K562 (cell line): ENCODE results near the gene TIMP4. TPM values are rescaled to one million over a fixed set of nuclear protein-coding genes. Genes with fewer than 3 reads are reported as not detected.
A peak's percentile ranks its signal among the peaks of the same experiment; 100 is the strongest.

Experiments
- DNMT1 ChIP-seq: fragments of 450-650 bp; IDR thresholded peaks from 2 replicates; pipeline ENCODE4 v1.6.1; 2016; ENCODE audit warnings: antibody characterized with exemption, mild to moderate bottlenecking
- HCFC1 ChIP-seq: IDR thresholded peaks from 2 replicates; pipeline ENCODE4 v1.6.1; 2012; ENCODE audit warnings: low read depth, low read length, improper control_type of control experiment
- JUN ChIP-seq, 2 experiments: sonication (generic) in 1 of 2; formaldehyde crosslinking in 1 of 2; IDR thresholded peaks; 2 replicates each; pipeline versions ENCODE4 v1.6.1 to v1.8.0; 2012 to 2022; ENCODE audit warnings: borderline replicate concordance in 2 of 2, mild to moderate bottlenecking in 2 of 2, improper control_type of control experiment in 1 of 2, low read depth in 1 of 2, low read length in 1 of 2, missing genetic modification reagents in 1 of 2
- MYBL2 ChIP-seq, 2 experiments: fragments of 450-650 bp in 1 of 2; sonication (generic) in 1 of 2; formaldehyde crosslinking in 1 of 2; IDR thresholded peaks; 2 replicates each; pipeline versions ENCODE4 v1.6.1 to v1.8.1; 2017 to 2022; ENCODE audit warnings: borderline replicate concordance in 1 of 2, inconsistent platforms in 1 of 2, low read depth in 1 of 2, mild to moderate bottlenecking in 1 of 2, missing genetic modification reagents in 1 of 2, moderate library complexity in 1 of 2
- MYNN ChIP-seq, 2 experiments: sonication (generic); formaldehyde crosslinking in 1 of 2; IDR thresholded peaks; 2 replicates each; pipeline versions ENCODE4 v1.5.0 to v1.6.1; 2016 to 2020; ENCODE audit warnings: antibody characterized with exemption in 1 of 2, missing genetic modification reagents in 1 of 2
- NCOR1 ChIP-seq: fragments of 450-650 bp; IDR thresholded peaks from 2 replicates; pipeline ENCODE4 v1.6.1; 2016; ENCODE audit warnings: mild to moderate bottlenecking, moderate library complexity
- SETDB1 ChIP-seq: IDR thresholded peaks from one replicate; pipeline ENCODE4 v1.6.1; 2012; ENCODE audit warnings: low read length, control low read depth, inconsistent platforms
- TAF9B ChIP-seq: fragments of 450-650 bp; IDR thresholded peaks from 2 replicates; pipeline ENCODE4 v1.6.1; 2018; ENCODE audit warnings: mild to moderate bottlenecking; ENCODE audit not compliant: partially characterized antibody
- ZNF23 ChIP-seq: fragments of 250-450 bp; sonication (Bioruptor Pico); IDR thresholded peaks from 2 replicates; pipeline ENCODE4 v1.4.0; 2020; ENCODE audit warnings: mild to moderate bottlenecking
- ZNF316 ChIP-seq: fragments of 450-650 bp; IDR thresholded peaks from 2 replicates; pipeline ENCODE4 v1.6.1; 2016
- ZNF668 ChIP-seq: fragments of 250-450 bp; sonication (Bioruptor Pico); IDR thresholded peaks from 2 replicates; pipeline ENCODE4 v1.8.0; 2022; ENCODE audit warnings: mild to moderate bottlenecking, inconsistent platforms
- polyA plus RNA-seq, 8 experiments: library from polyadenylated mRNA; depleted of rRNA in 4 of 8; stranded (reverse) in 5 of 8; unstranded in 3 of 8; fragments of >200 nt; fragmentation: Nextera tagmentation in 2 of 8; fragmentation: Illumina TruSeq in 1 of 8; extraction: Ambion mirVana in 2 of 8; extraction: Trizol in 1 of 8; gene quantifications; 2 replicates each; pipeline versions ENCODE4 v1.2.1 to v1.2.3, GENCODE V29; 2011 to 2014; ENCODE audit warnings: inconsistent platforms in 1 of 8, missing spikeins in 1 of 8
- total RNA-seq, 7 experiments: library from RNA; depleted of rRNA in 6 of 7; stranded (reverse); fragments of >200 nt in 6 of 7; fragmentation: Illumina TruSeq in 2 of 7; extraction: Trizol in 2 of 7; gene quantifications; 2 replicates each; pipeline versions ENCODE4 v1.2.1 to v1.2.3, GENCODE V29; 2011 to 2021; ENCODE audit warnings: low replicate concordance in 1 of 7
- TF ChIP-seq, protein P1 (sequence below): sonication (generic); formaldehyde crosslinking; IDR thresholded peaks from 2 replicates; pipeline ENCODE4 v1.8.0; 2022; ENCODE audit warnings: missing genetic modification reagents, mild to moderate bottlenecking, borderline replicate concordance
- TF ChIP-seq, protein P2 (sequence below): fragments of 250-450 bp; sonication (Bioruptor Pico); IDR thresholded peaks from 2 replicates; pipeline ENCODE4 v1.5.0; 2021; ENCODE audit warnings: mild to moderate bottlenecking, moderate library complexity
- TF ChIP-seq, protein P3 (sequence below), 2 experiments: fragments of 450-650 bp in 1 of 2; sonication (generic) in 1 of 2; formaldehyde crosslinking; conservative IDR thresholded peaks; 2 replicates each; pipeline versions ENCODE4 v1.4.0 to v1.8.1; 2020 to 2022; ENCODE audit warnings: mild to moderate bottlenecking in 1 of 2, missing genetic modification reagents in 1 of 2
- TF ChIP-seq, protein P4 (sequence below), 2 experiments: fragments of 450-650 bp in 1 of 2; IDR thresholded peaks; 2 replicates each; pipeline ENCODE4 v1.6.1; 2011 to 2017; ENCODE audit warnings: low read depth in 2 of 2, antibody characterized with exemption in 1 of 2, borderline replicate concordance in 1 of 2, low read length in 1 of 2, mild to moderate bottlenecking in 1 of 2, mixed read lengths in 1 of 2; ENCODE audit not compliant: control insufficient read depth in 1 of 2
- TF ChIP-seq, protein P5 (sequence below): fragments of 450-650 bp; conservative IDR thresholded peaks from 2 replicates; pipeline ENCODE4 v1.6.1; 2016; ENCODE audit warnings: missing genetic modification characterization, low read depth, mild to moderate bottlenecking, missing compliant biosample characterization, moderate library complexity

Gene TIMP4
- total and polyA plus RNA-seq, 9 of the 15 experiments (the other 6 are each of a cell fraction or from before 2014, with no cell fraction given), result 0.03 to 0.07 TPM; not detected in 7

DNA sequence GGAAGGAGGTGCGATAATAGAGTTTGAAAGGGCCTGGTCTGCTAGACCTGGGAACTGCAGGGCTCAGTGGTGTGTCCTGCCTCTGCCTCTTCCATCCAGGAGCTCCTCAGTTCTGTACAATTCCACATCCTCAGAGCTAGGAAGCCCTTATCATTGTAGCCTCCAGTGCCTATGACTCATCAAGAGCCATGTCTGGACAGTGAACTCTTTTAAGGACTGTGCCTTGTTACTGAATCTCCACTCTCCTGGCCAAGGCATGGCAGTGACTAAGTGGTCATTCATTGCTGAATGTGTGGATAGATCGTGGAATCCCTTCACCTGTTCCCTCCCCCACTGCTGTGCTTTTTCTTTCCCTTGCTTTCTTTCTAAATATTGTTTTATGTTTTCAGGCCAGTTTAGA is 2.9 kb downstream of the TIMP4 start (continued):
- TF ChIP-seq, protein P1, sequence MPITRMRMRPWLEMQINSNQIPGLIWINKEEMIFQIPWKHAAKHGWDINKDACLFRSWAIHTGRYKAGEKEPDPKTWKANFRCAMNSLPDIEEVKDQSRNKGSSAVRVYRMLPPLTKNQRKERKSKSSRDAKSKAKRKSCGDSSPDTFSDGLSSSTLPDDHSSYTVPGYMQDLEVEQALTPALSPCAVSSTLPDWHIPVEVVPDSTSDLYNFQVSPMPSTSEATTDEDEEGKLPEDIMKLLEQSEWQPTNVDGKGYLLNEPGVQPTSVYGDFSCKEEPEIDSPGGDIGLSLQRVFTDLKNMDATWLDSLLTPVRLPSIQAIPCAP (CRISPR knock-in tag), result no peak
- TF ChIP-seq MYBL2 (IDR thresholded peaks at IDR 0.05; ENCODE audit: low read depth), result no peak
- TF ChIP-seq MYBL2 (CRISPR knock-in tag; IDR thresholded peaks at IDR 0.05; ENCODE audit: borderline replicate concordance), result no peak
- TF ChIP-seq ZNF316, result 0 out of 2 replicates have a peak, but pooled peaks have one; percentile 1
- TF ChIP-seq MYNN (IDR thresholded peaks at IDR 0.05), result no peak
- TF ChIP-seq MYNN (CRISPR knock-in tag; IDR thresholded peaks at IDR 0.05), result no peak
- TF ChIP-seq, protein P2, sequence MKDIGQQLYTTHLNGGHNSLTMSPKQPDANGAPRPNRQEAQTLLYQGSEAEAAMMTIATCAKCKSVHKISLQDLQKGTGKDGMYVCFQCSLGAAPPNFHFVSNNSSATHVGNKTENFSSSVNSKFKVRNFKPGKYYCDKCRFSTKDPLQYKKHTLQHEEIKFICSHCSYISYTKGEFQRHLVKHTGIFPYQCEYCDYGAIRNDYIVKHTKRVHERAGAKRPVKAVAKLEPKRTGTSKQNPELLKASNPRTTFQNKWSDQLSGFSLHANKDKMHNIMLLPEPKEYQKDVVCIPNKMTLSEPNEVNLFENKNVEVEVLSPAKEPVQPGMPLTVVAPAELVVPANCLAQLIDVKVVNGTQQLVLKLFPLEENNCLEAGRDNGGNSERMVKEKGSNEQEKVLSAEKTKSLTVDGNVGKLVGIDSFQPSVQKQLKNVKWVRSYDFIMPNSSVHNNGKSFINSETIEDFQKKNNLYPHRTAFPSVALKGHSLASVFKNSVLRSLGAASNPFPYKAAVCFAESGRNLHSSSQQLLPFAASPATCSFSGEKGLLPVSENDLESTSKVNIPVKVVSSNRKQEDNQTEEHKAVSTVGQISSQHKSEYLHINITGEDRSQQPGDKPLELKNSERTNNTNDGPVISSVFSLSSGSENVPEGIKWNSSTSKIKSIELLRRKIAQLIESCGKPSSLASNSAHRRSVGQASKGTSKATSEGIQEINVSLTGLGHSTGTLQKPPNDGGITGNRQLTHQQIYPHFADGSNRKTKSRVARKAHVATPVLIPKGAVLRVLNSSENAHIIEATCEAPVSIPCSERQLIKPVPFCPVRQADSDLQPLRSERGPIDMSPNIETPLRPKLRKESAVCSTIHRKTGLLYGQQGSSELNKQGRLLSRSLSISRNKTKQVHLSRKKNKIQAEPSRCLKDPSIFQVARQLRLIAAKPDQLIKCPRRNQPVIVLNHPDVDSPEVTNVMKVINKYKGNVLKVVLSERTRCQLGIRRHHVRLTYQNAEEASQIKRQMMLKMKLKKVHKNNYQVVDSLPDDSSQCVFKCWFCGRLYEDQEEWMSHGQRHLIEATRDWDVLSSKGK (CRISPR knock-in tag), result no peak
- TF ChIP-seq JUN (IDR thresholded peaks at IDR 0.05; ENCODE audit: borderline replicate concordance, low read depth, low read length), result peak; percentile 84
- peak; percentile 27; the same call in 1 of the 2 replicates for TF ChIP-seq JUN (CRISPR knock-in tag; IDR thresholded peaks at IDR 0.05; ENCODE audit: borderline replicate concordance)
- no peak for TF ChIP-seq HCFC1
- no peak for TF ChIP-seq DNMT1
- TF ChIP-seq ZNF668 (CRISPR knock-in tag), result no peak
- no peak for TF ChIP-seq TAF9B
- TF ChIP-seq, protein P3, sequence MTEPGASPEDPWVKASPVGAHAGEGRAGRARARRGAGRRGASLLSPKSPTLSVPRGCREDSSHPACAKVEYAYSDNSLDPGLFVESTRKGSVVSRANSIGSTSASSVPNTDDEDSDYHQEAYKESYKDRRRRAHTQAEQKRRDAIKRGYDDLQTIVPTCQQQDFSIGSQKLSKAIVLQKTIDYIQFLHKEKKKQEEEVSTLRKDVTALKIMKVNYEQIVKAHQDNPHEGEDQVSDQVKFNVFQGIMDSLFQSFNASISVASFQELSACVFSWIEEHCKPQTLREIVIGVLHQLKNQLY (CRISPR knock-in tag; conservative IDR thresholded peaks at IDR 0.05), result no peak
- TF ChIP-seq ZNF23, result no peak
- peak; percentile 23; the same call in 1 of the 2 replicates for TF ChIP-seq NCOR1
- TF ChIP-seq SETDB1, result no peak
- TF ChIP-seq, protein P4, sequence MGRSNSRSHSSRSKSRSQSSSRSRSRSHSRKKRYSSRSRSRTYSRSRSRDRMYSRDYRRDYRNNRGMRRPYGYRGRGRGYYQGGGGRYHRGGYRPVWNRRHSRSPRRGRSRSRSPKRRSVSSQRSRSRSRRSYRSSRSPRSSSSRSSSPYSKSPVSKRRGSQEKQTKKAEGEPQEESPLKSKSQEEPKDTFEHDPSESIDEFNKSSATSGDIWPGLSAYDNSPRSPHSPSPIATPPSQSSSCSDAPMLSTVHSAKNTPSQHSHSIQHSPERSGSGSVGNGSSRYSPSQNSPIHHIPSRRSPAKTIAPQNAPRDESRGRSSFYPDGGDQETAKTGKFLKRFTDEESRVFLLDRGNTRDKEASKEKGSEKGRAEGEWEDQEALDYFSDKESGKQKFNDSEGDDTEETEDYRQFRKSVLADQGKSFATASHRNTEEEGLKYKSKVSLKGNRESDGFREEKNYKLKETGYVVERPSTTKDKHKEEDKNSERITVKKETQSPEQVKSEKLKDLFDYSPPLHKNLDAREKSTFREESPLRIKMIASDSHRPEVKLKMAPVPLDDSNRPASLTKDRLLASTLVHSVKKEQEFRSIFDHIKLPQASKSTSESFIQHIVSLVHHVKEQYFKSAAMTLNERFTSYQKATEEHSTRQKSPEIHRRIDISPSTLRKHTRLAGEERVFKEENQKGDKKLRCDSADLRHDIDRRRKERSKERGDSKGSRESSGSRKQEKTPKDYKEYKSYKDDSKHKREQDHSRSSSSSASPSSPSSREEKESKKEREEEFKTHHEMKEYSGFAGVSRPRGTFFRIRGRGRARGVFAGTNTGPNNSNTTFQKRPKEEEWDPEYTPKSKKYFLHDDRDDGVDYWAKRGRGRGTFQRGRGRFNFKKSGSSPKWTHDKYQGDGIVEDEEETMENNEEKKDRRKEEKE (IDR thresholded peaks at IDR 0.05; ENCODE audit: borderline replicate concordance in 1 of 2, control insufficient read depth in 1 of 2, low read depth in 2 of 2, low read length in 1 of 2), result no peak
- TF ChIP-seq, protein P5, sequence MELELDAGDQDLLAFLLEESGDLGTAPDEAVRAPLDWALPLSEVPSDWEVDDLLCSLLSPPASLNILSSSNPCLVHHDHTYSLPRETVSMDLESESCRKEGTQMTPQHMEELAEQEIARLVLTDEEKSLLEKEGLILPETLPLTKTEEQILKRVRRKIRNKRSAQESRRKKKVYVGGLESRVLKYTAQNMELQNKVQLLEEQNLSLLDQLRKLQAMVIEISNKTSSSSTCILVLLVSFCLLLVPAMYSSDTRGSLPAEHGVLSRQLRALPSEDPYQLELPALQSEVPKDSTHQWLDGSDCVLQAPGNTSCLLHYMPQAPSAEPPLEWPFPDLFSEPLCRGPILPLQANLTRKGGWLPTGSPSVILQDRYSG (tag), result no peak
